H1 (cell line): ENCODE data around the gene MLPH. TPM values are rescaled to one million over a fixed set of nuclear protein-coding genes. Genes with fewer than 3 reads are reported as not detected.

Experiments
- CTCF ChIA-PET: fragments of 300-600 bp; sonication (Branson Sonifier 250); formaldehyde crosslinking; loops from one replicate; lab custom pipeline; 2021; ENCODE audit not compliant: partially characterized antibody; lab: Charles Lee
- POLR2A ChIA-PET: fragments of 300-600 bp; sonication (Branson Sonifier 250); formaldehyde crosslinking; loops from one replicate; lab custom pipeline; 2021; ENCODE audit warnings: inconsistent platforms; ENCODE audit not compliant: partially characterized antibody; lab: Charles Lee
- DNase-seq, 2 experiments: peaks; one replicate each; pipeline versions ENCODE4 v3.0.0 to v3.0.0-alpha.2; 2010 to 2022; ENCODE audit warnings: low spot score in 2 of 2, low read depth in 1 of 2, mixed read lengths in 1 of 2
- FAIRE-seq: peaks from 2 replicates; lab custom pipeline; 2011; peaks lifted over from hg19 to GRCh38; lab: Jason Lieb, UNC
- H2AFZ ChIP-seq: 2 replicates; pipeline ENCODE4 v1.8.1; 2012; ENCODE audit warnings: low read length, inconsistent platforms
- H2AK5ac ChIP-seq: 2 replicates; pipeline ENCODE4 v1.6.1; 2013; ENCODE audit warnings: low read depth, low read length
- H2BK120ac ChIP-seq: replicated peaks from 2 replicates; pipeline ENCODE3; 2013; ENCODE audit warnings: low read depth, low read length, inconsistent platforms
- H2BK12ac ChIP-seq: 2 replicates; pipeline ENCODE4 v1.6.1; 2013; ENCODE audit warnings: low read depth, low read length
- H2BK15ac ChIP-seq: 2 replicates; pipeline ENCODE4 v1.6.1; 2013; ENCODE audit warnings: low read length
- H2BK20ac ChIP-seq: 2 replicates; pipeline ENCODE4 v1.6.1; 2013; ENCODE audit warnings: low read length
- H2BK5ac ChIP-seq: 2 replicates; pipeline ENCODE4 v1.6.1; 2013; ENCODE audit warnings: low read depth, low read length
- H3K14ac ChIP-seq: 2 replicates; pipeline ENCODE4 v1.6.1; 2013; ENCODE audit warnings: inconsistent platforms; ENCODE audit not compliant: insufficient read length
- H3K18ac ChIP-seq: 2 replicates; pipeline ENCODE4 v1.6.1; 2013; ENCODE audit warnings: low read length; ENCODE audit errors: extremely low read depth
- H3K23ac ChIP-seq: 2 replicates; pipeline ENCODE4 v1.6.1; 2013; ENCODE audit warnings: inconsistent platforms; ENCODE audit not compliant: insufficient read length
- H3K23me2 ChIP-seq: 2 replicates; pipeline ENCODE4 v1.6.1; 2013; ENCODE audit warnings: low read depth, low read length
- H3K27ac ChIP-seq: 2 replicates; pipeline ENCODE4 v1.6.1; 2011; ENCODE audit warnings: low read depth, low read length, inconsistent platforms
- H3K27me3 ChIP-seq, 4 experiments: replicated peaks in 1 of 4; 1 replicate in 1 of 4; 2 replicates in 3 of 4; pipeline versions ENCODE4 v1.6.1 to v1.8.1; 2011 to 2013; ENCODE audit warnings: low read length in 3 of 4, mild to moderate bottlenecking in 3 of 4, inconsistent platforms in 2 of 4, mixed read lengths in 2 of 4, moderate library complexity in 1 of 4; ENCODE audit not compliant: control insufficient read depth in 3 of 4, insufficient read depth in 3 of 4; ENCODE audit errors: extremely low read depth in 1 of 4
- H3K36me3 ChIP-seq, 4 experiments: 2 replicates each; pipeline versions ENCODE4 v1.6.1 to v1.8.1; 2011 to 2013; ENCODE audit warnings: mild to moderate bottlenecking in 4 of 4, low read length in 3 of 4, moderate library complexity in 2 of 4, control low read depth in 1 of 4, inconsistent platforms in 1 of 4; ENCODE audit not compliant: insufficient read depth in 4 of 4, control insufficient read depth in 2 of 4
- H3K4ac ChIP-seq: replicated peaks from 2 replicates; pipeline ENCODE3; 2013; ENCODE audit warnings: low read length, low read depth, mixed read lengths, inconsistent platforms; ENCODE audit not compliant: insufficient read length
- H3K4me1 ChIP-seq, 4 experiments: replicated peaks in 1 of 4; 1 replicate in 1 of 4; 2 replicates in 3 of 4; pipeline versions ENCODE4 v1.6.1 to v1.8.1; 2011 to 2013; ENCODE audit warnings: low read length in 3 of 4, inconsistent platforms in 2 of 4, mixed read lengths in 1 of 4; ENCODE audit not compliant: insufficient read depth in 4 of 4, control insufficient read depth in 3 of 4
- H3K4me2 ChIP-seq, 2 experiments: 2 replicates each; pipeline versions ENCODE4 v1.6.1 to v1.8.1; 2011 to 2013; ENCODE audit warnings: low read depth in 2 of 2, low read length in 2 of 2, control low read depth in 1 of 2, inconsistent platforms in 1 of 2, mild to moderate bottlenecking in 1 of 2; ENCODE audit not compliant: insufficient read depth in 1 of 2
- H3K4me3 ChIP-seq, 4 experiments: fragments of 200-600, 300-600 bp in 1 of 4; sonication (generic), shearing (Covaris generic), sonication (Bioruptor Twin) in 1 of 4; 2 replicates each; pipeline versions ENCODE4 v1.5.1 to v1.8.1; 2011 to 2016; ENCODE audit warnings: low read length in 4 of 4, low read depth in 3 of 4, control low read depth in 2 of 4, inconsistent platforms in 2 of 4, mild to moderate bottlenecking in 2 of 4, mixed read lengths in 1 of 4, moderate library complexity in 1 of 4; ENCODE audit not compliant: insufficient read depth in 2 of 4; ENCODE audit errors: extremely low read depth in 1 of 4
- H3K56ac ChIP-seq: replicated peaks from 2 replicates; pipeline ENCODE3; 2013; ENCODE audit warnings: low read depth, mild to moderate bottlenecking, mixed read lengths, low read length, inconsistent platforms; ENCODE audit not compliant: insufficient read length
- H3K79me1 ChIP-seq: 2 replicates; pipeline ENCODE4 v1.6.1; 2013; ENCODE audit warnings: low read depth, low read length, control low read depth
- H3K79me2 ChIP-seq, 2 experiments: 2 replicates each; pipeline versions ENCODE4 v1.6.1 to v1.8.1; 2012 to 2013; ENCODE audit warnings: low read length in 2 of 2, mild to moderate bottlenecking in 2 of 2, inconsistent platforms in 1 of 2; ENCODE audit not compliant: insufficient read depth in 2 of 2, control insufficient read depth in 1 of 2
- H3K9ac ChIP-seq, 4 experiments: replicated peaks in 1 of 4; 1 replicate in 1 of 4; 2 replicates in 3 of 4; pipeline versions ENCODE4 v1.6.1 to v1.8.1; 2011 to 2013; ENCODE audit warnings: low read depth in 3 of 4, low read length in 3 of 4, control low read depth in 2 of 4, mild to moderate bottlenecking in 2 of 4, moderate library complexity in 2 of 4, inconsistent platforms in 1 of 4; ENCODE audit errors: extremely low read depth in 1 of 4
- H3K9me3 ChIP-seq, 2 experiments: 2 replicates each; pipeline versions ENCODE4 v1.6.1 to v1.8.1; 2012 to 2013; ENCODE audit warnings: mild to moderate bottlenecking in 2 of 2, moderate library complexity in 2 of 2, control low read depth in 1 of 2, inconsistent platforms in 1 of 2, low read depth in 1 of 2, low read length in 1 of 2, mixed read lengths in 1 of 2; ENCODE audit not compliant: insufficient read depth in 2 of 2
- H4K20me1 ChIP-seq, 2 experiments: replicated peaks in 1 of 2; 2 replicates each; pipeline versions ENCODE3 to v1.8.1; 2011 to 2013; ENCODE audit warnings: inconsistent platforms in 2 of 2, low read length in 2 of 2, mild to moderate bottlenecking in 1 of 2; ENCODE audit not compliant: insufficient read depth in 2 of 2, control insufficient read depth in 1 of 2
- H4K5ac ChIP-seq: 2 replicates; pipeline ENCODE4 v1.6.1; 2013; ENCODE audit warnings: low read length, low read depth, mixed read lengths, inconsistent platforms; ENCODE audit not compliant: insufficient read length
- H4K8ac ChIP-seq: 2 replicates; pipeline ENCODE4 v1.8.0; 2013; ENCODE audit warnings: mild to moderate bottlenecking, moderate library complexity, low read length, inconsistent platforms; ENCODE audit not compliant: insufficient read depth; ENCODE audit errors: extremely low read depth
- H4K91ac ChIP-seq: replicated peaks from 2 replicates; pipeline ENCODE3; 2013; ENCODE audit warnings: low read length, mixed read lengths, inconsistent platforms; ENCODE audit not compliant: insufficient read length
- BACH1 ChIP-seq: IDR thresholded peaks from 2 replicates; pipeline ENCODE4 v1.6.1; 2012; ENCODE audit warnings: low read length, improper control_type of control experiment
- BRCA1 ChIP-seq: IDR thresholded peaks from 2 replicates; pipeline ENCODE4 v1.6.1; 2012; ENCODE audit warnings: low read depth, low read length, improper control_type of control experiment
- CHD2 ChIP-seq: IDR thresholded peaks from 2 replicates; pipeline ENCODE4 v1.6.1; 2012; ENCODE audit warnings: low read length, improper control_type of control experiment
- JUN ChIP-seq: IDR thresholded peaks from 2 replicates; pipeline ENCODE4 v1.6.1; 2011; ENCODE audit warnings: low read depth, mild to moderate bottlenecking, improper control_type of control experiment, low read length
- KDM5A ChIP-seq: fragments of 200-600 bp; IDR thresholded peaks from 2 replicates; pipeline ENCODE4 v1.7.1; 2012; ENCODE audit warnings: mild to moderate bottlenecking, low read length, inconsistent platforms, mixed read lengths
- SAP30 ChIP-seq: fragments of 300-600 bp; sonication (generic); IDR thresholded peaks from 2 replicates; pipeline ENCODE4 v1.7.1; 2012; ENCODE audit warnings: low read length, moderate library complexity, mild to moderate bottlenecking, inconsistent platforms; ENCODE audit not compliant: insufficient read depth, insufficient replicate concordance
- SIN3A ChIP-seq, 2 experiments: IDR thresholded peaks in 1 of 2; conservative IDR thresholded peaks in 1 of 2; 2 replicates each; pipeline ENCODE4 v1.6.1; 2011 to 2012; ENCODE audit warnings: low read length in 2 of 2, improper control_type of control experiment in 1 of 2, low read depth in 1 of 2, mild to moderate bottlenecking in 1 of 2
- SP2 ChIP-seq: IDR thresholded peaks from 2 replicates; pipeline ENCODE4 v1.6.1; 2012; ENCODE audit warnings: mild to moderate bottlenecking, low read length, inconsistent platforms
- USF2 ChIP-seq: IDR thresholded peaks from 2 replicates; pipeline ENCODE4 v1.6.1; 2011; ENCODE audit warnings: low read length, improper control_type of control experiment
- WGBS, 2 experiments: shearing (Covaris generic) in 1 of 2; methylation state at CpG; one replicate each; pipeline versions ENCODE4 v1.1.6 to v1.1.7; 2013 to 2015; ENCODE audit warnings: low lambda C conversion rate in 2 of 2, mixed read lengths in 2 of 2, inconsistent platforms in 1 of 2, low coverage in 1 of 2, missing lambda C conversion rate in 1 of 2; ENCODE audit not compliant: insufficient replicate concordance in 2 of 2, insufficient coverage in 1 of 2, insufficient read length in 1 of 2; ENCODE audit errors: extremely low coverage in 1 of 2, missing lambda C conversion rate in 1 of 2; 5-methylcytosine and 5-hydroxymethylcytosine counted together
- polyA plus RNA-seq, 7 experiments: library from polyadenylated mRNA; depleted of rRNA in 3 of 7; stranded (reverse) in 5 of 7; unstranded in 2 of 7; fragments of >200 nt in 5 of 7; fragments of 200-250 nt in 2 of 7; gene quantifications; 1 replicate in 5 of 7; 2 replicates in 1 of 7; 4 replicates in 1 of 7; pipeline versions ENCODE4 v1.2.1 to v1.2.3, GENCODE V29; 2011 to 2013; ENCODE audit warnings: missing spikeins in 2 of 7, mixed read lengths in 2 of 7
- total RNA-seq: library from RNA; stranded (reverse); fragmentation: NEBNext Ultra II Directional; extraction: Animal tissue kit (Norgen Biotek cat#: 25700); gene quantifications from 2 replicates; pipeline ENCODE4 v1.2.1, GENCODE V29; 2021

MLPH gene
- total and polyA plus RNA-seq, 2 of the 8 experiments (the other 6 are each of a cell fraction or from before 2014, with no cell fraction given) = 12.7 to 17.0 TPM

GRCh38 chr2:237452861-237453260 is 34.2 kb upstream of the MLPH start:
- CTCF ChIA-PET = interaction anchor here (2.0 to 6.3 kb wide), 4 partner anchors 11 to 320 kb away, joined by 9 to 36 read pairs (median 23); no protein-coding TSS in a partner anchor
- H3K36me3 ChIP-seq = no peaks in the 10 kb centered on the region
- peaks cover 6% of the 10 kb centered on the region; the same call in 1 of the 2 replicates for H3K23me2 ChIP-seq
- POLR2A ChIA-PET = no interaction called here
- no peak overlapping the region for H3K56ac ChIP-seq
- no peak overlapping the region for H2AFZ ChIP-seq
- no peak overlapping the region for H3K9ac ChIP-seq
- H3K4ac ChIP-seq = no peak overlapping the region
- H3K27me3 ChIP-seq = peaks cover 0 to 2% (median 0%) of the 10 kb centered on the region in 4 experiments; a peak in 1 of 7 replicates
- H3K18ac ChIP-seq = no peak overlapping the region
- H4K20me1 ChIP-seq = no peaks in the 10 kb centered on the region
- H3K4me1 ChIP-seq = peaks cover 0 to 6% (median 4%) of the 10 kb centered on the region in 4 experiments; a peak in 4 of 7 replicates
- H2AK5ac ChIP-seq = no peak overlapping the region
- H2BK12ac ChIP-seq = no peak overlapping the region
- DNase-seq (no peak), FAIRE-seq (no peak)
- H3K79me2 ChIP-seq = no peaks in the 10 kb centered on the region
- H3K79me1 ChIP-seq = no peaks in the 10 kb centered on the region
- H2BK120ac ChIP-seq = no peak overlapping the region
- 82% methylated on average over 3 of the region's 3 CpGs; no CpG with 5 or more reads in 1 of the 2 experiments for WGBS, 2 experiments
- H3K14ac ChIP-seq = no peak overlapping the region
- no peak overlapping the region for H3K4me2 ChIP-seq
- H3K23ac ChIP-seq = no peak overlapping the region
- H2BK5ac ChIP-seq = no peak overlapping the region
- H4K8ac ChIP-seq = no peak overlapping the region
- H4K91ac ChIP-seq = no peak overlapping the region
- no peak overlapping the region for H4K5ac ChIP-seq
- H3K9me3 ChIP-seq = no peaks in the 10 kb centered on the region; a peak in 1 of 4 replicates
- H2BK15ac ChIP-seq = no peak overlapping the region
- H2BK20ac ChIP-seq = no peak overlapping the region
- TF ChIP-seq BRCA1 = no peak
- TF ChIP-seq BACH1 = no peak
- no peak for TF ChIP-seq SP2
- TF ChIP-seq KDM5A = no peak
- no peak for TF ChIP-seq SAP30
- no peak for TF ChIP-seq JUN
- TF ChIP-seq CHD2 = no peak
- no peak for TF ChIP-seq SIN3A (conservative IDR thresholded peaks at IDR 0.05 in 1 of 2, IDR thresholded peaks at IDR 0.05 in 1 of 2; ENCODE audit: low read depth in 1 of 2, low read length in 2 of 2)
- TF ChIP-seq USF2 = no peak
- no peak overlapping the region for H3K27ac ChIP-seq
- H3K4me3 ChIP-seq = no peak overlapping the region
